GM21381 (cell line): ENCODE data around the gene CFAP161.

Source experiments
- ATAC-seq: cut with Tn5 transposase; IDR thresholded peaks from one replicate; pipeline ENCODE4 v1.9.1; 2021; ENCODE audit warnings: mild to moderate bottlenecking, moderate library complexity; ENCODE audit not compliant: unreplicated experiment

CFAP161 gene

DNA sequence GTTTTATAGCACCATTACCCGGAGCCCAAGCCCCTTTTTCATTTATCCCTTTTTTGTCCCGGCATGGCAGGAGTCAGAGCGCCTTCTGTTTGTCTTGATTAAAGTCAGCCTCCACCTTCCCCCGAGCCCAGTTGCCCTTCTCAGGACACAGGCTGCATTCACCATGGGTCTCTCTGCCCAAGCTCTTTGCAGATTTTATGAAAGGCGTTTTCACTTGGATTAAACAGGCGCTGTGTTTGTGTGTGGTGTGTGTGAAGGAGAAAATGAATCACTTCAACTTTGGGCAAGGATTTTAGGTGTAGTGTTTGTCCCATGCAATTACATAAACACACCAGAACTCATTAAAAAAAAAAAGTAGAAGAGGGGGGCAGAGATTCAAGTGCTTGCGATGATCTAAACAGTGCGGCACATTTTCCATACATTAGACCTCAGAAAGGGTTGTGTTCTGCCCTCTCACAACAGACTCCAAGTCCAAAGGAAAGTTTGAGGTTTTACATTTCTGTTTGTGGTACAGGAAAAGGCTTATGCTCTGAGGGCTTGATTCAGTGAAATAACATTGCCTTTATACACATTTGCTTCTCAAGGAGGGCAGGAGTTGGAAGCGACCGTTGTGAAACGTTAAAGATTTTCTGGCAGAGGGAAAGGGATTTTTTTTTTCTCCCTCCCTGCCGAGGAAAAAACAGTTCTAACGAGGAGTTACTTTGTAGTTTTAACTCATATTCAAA, 48.1 kb downstream of the CFAP161 start:
- no peak for ATAC-seq

DNA sequence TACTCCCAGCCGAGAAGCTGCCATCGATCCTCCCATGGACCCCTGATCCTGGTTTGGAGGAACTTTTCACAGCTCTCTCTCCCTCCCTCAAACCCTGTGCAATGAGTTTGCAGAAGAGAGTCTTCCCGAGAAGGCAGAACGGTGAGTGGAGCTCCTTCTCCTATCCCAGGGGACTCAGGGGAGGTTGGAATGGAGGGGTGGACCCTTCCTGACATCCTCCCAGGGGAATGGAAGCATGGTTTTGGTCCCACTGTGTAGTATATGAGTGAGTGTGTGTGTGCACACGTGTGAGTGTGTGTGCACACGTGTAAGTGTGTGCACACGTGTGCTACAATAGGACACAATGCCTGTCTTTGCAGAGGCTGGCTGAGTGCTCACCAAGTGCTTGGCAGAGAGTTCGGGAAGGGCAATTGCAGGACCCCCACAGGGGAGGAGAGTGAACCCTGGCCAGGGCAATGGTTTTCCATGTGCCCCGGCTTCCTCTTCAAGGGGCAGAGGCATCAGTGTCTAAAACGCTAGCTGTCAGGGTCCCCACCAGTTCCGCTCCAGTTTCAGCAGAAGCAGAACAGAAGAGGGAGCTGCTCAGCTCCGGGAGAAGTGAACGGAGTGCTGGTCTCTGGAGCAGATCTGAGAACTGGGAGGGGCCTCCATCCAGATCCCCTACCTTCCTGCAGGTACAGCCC, 48.8 kb downstream of the CFAP161 start:
- no peak for ATAC-seq

DNA sequence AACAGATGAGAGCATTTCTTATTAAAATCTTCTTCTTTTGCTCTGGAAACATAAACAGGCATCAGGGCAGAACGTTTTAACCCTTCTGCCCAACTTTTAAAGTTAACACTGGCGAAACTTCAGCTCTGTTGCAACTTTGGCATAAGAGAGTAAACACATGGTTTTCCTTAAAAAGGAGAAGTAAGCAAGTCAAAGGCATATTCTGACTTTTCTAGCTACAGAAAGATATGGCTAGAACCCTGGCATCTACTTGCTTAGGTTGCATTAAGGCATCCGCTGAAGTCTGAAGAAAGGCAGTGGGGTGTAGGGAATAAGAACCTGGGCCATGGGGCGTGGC, 49.3 kb downstream of the CFAP161 start:
- no peak for ATAC-seq

DNA sequence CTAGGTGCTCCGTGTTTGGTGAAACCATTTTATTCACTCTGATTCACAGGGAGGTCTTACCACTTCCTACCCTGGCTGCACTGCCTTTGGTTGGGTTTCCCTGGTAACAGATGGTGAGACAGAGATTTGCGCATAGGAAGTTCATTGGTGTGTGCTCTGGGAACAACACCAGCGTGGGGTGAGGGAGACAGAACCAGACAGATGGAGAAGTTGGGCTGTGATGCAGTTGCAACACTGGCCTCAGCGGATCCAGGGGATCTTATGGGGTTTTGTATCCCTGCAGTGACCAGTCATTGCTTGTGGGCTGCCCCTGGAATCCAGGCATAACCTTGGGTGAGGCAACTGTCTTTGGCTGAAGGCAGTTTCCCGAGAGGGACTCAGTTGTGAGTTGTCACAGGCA, 50.1 kb downstream of the CFAP161 start:
- no peak for ATAC-seq

DNA sequence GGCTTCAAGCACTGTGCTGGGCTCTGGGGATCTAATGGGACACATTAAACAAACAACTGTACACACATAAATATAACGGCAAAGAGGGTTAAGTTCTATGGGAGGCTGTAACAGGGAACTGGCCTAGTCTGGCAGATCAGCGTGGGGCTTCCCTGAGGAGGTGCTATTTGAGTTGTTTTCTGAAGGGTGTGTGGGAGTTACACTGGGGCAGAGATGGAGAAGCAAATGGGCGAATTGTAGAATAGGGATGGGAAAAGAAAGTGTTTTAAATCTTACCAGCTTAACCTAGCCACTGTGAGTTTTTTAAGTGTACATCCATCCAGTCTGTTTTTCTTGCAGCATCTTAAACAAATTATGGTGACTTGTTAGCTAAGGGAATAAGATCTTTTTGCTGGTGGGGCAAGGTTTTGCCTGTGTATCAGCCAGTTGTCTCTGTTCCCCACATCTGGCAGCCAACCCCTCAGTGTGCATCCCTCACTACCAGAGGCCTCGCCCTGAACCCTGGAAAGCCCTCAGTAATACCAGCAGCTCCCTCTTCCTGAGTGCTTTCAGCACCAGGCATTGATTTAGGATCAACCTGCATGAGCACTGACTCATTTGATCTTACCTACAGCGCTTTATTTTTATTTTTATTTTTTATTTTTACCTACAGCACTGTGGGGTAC, 51.7 kb downstream of the CFAP161 start:
- no peak for ATAC-seq

DNA sequence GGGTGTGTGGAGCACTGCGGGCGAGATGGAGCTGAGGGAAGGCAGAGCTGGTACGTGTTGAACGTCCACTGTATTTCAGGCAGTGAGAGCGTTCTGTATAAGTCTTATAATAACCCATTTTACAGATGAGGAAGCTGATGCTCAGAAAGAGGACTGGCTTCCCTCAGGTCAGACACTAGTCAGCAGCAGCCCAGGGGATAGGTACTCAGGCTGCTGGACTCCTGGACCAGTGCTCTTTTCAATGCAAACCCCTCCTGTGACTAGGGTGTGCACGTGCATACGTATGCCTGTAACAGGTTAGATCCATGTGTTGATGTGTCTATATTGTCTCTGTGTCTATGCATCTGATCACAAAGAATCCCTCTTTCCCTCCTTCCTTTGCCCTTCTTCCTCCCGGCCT, 54.3 kb downstream of the CFAP161 start:
- no peak for ATAC-seq

DNA sequence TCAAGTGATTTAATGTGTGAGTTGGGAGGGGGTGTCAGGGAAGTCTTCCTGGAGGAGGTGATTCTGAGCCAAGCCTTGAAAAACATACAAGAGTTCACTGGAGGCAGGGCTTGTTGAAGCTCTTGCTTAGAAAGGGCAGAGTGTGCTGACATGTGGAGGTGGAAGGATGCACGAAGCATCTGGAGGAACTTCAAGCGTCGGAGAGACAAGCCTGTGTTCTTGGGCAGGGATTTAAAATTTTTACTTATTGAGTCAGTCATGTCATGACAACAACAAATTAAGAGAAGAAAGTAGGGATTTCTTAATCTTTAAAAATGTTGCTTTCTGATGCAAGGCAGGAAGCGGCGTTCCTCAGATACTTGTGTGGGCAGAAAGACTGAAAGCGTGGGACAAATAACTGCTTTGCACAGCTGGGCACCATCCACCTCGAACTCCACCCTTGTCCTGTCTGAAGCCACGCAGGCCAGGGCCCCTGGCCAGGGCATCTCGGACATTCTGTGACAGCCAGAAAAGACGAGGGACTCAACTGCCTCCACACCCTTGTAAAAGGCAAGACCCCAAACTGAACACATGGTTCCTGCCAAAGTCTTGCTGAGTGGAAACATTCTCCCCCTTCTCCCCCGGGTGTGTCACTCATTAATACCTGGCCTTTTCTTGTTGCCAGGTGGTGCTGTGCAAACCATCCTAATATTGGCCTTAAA, 55.7 kb downstream of the CFAP161 start:
- no peak for ATAC-seq

DNA sequence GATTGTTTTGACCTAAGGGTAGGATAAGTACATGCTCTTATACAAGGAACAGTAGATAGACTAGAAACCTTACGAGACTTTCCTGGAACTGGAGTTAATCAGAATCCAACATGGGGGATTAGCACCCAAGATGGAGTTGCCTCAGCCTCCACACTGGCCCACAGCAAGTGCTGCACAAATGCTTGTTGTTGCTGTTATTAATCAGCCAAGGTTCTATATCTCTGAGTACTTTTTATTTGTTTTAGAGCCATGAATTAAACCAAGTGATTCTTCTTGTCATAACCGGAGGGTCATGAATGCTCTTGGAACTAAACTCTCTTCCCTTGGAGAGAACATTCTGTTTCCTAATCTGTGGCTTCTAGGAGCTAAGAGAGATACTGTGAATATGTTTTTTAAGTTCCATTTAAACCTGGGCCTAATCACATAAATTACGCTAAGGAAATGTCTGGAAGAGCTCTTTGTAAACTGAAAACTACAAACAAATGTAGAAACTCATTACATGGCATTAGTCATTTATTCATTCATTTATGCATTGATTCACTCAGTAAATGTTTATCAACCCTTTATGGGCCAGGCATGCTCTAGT, 56.9 kb downstream of the CFAP161 start:
- ATAC-seq: no peak

DNA sequence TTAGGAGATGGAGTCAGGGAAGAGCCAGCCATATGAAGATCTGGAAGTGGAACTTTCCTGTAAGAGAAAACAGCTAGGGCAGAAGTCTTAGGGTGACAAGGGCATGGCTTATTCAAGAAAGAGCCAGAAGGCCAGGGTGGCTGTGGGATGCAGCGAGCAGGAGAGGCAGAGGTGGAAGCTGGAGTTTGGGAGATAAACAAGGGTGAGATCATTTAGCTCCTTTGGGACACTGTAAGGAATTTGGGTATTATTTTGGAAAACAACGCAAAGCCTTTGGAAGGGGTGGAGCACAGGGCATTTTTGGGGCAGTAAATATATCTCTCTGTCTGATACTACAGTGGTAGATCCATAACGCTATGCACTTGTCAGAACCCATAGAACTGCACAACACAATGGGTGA, 57.6 kb downstream of the CFAP161 start:
- no peak for ATAC-seq

DNA sequence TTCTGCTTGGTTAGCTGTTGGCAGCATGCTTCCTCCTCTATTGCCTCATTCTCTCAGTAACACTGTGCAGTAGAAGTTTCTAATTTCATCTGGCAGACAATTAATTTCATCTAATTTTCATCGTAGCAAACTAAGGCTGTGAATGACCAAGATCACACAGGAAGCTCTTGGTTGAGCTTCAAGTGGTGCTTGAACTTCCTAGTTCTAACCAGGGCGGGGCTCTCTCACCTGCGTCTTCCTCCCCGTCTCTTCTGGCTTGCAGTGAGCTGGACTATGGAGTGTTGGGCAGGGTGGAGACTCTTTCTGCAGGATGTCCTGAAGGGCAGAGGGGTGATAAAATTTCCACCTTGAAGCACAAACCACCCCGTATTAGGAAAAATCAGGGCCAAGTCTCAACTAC, 60.7 kb downstream of the CFAP161 start:
- no peak for ATAC-seq

DNA sequence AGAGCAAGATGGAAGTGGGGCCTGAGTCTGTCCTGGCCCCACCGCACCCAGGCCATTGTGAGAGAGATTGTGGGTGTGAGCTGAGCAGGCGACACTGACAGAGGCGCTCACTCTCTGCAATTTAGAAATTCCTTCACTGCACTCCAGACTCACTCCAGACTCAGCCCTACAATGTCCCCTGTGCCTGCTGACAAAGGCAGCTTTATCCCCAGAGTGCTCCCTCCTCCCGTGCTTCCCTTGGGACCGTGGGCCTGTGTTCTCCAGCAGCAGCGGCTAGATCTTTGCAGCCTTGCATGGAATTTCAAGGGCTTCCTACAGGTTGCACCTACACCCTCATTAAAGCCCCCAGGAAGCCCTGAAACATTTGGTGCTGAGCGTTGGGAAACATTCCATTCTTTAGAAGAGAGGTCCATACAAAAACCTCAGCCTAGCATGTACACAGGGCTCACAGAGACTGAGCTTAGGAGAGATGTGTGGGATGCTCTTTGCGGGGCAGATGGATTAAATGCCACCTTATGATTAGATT, 61.3 kb downstream of the CFAP161 start:
- no peak for ATAC-seq

DNA sequence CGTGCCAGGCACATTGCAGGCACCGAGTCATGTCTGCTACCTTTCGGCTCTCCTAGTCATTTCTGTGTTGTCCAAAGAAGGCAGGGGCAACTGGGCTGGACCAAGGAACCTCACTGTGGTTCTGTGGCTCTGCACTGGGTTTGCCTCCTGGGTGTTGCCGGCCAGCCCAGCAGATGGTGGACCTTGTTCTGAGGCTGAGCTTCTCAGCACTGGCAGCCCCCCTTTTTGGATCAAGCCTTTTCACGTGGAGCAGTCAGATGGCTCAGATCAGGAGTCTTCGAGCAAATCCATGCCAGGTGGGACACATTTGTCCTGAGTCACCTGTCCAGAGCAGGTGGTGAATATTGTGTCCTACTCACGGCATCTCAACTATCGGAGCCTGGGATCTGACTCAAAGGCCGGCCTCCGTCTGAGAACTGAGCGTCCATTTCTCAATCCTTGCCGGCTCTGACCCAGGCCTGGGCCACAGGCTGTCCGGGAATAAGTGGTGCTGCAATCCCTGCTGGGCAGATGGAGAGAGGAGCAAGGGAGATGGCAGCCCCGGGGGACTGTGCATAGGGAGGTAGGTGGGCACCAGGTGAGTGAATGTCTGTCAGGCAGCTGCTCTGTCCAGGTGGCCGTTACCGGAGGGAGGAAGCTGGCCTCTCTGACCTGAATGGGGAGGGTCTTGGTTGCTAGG, 62.6 kb downstream of the CFAP161 start, which contains the start of gene IL16:
Gene IL16 (plus strand): TSS at position 304 of the 679 bp plus-strand sequence. CDS start 28,521 bp downstream, outside the sequence.
- ATAC-seq: no peak

DNA sequence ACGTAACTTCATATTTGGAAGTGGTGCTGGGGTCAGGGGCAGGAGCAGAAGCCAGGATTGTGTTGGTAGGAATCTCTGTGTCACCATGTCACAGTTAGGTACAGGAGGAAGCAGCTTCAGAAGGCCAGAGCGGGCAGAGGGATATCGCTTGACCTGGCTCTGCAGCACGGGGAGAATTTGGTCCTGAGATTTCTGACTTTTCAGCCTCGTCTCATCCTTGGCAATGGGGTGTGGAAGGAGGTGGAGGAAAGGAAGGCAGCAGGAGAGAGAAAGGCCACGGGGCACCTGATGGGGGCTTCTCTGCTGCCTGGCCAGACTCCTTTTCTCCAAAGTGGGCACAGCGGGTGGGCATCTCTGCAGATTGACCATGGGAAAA, 63.2 kb downstream of the CFAP161 start:
- ATAC-seq: no peak

DNA sequence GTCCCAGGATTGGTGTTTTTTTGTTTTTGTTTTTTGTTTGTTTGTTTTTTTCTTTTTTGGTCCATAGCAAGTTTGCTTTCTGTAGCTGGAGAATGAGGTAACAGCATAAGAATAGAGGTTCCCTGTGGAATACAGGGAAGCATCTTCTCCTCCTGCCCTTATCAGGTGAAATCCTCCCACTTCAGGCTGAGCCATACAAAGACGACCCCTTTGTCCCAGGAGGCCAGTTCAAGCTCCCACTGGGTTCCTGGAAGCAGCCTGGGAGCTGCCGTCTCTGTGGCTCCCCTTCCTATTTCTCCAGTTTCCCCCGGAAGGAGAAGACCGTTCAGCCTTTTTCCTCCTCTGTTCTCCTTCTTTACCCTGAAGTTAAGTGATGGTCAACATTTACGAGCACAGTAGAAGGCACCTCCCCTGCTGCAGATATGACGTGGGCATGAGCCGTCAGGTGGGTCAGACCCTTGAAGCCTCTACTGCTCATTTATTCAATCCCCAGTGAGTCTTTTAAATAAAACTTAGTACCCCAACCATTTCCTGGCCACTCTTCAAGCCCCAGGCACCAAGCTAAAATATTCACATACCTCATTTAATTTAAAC, 63.7 kb downstream of the CFAP161 start:
- ATAC-seq: no peak
